ENCODE results near the gene ABCA2. TPM values are rescaled to one million over a fixed set of nuclear protein-coding genes. Genes with fewer than 3 reads are reported as not detected.
"Not testable (repeated sequence)": the region's sequence is repeated elsewhere in the genome, so short reads cannot be mapped to it uniquely, and the experiment has no call there.

The ABCA2 gene
- total RNA-seq, 1 experiment from 2014 or later: 10.9 TPM

DNA sequence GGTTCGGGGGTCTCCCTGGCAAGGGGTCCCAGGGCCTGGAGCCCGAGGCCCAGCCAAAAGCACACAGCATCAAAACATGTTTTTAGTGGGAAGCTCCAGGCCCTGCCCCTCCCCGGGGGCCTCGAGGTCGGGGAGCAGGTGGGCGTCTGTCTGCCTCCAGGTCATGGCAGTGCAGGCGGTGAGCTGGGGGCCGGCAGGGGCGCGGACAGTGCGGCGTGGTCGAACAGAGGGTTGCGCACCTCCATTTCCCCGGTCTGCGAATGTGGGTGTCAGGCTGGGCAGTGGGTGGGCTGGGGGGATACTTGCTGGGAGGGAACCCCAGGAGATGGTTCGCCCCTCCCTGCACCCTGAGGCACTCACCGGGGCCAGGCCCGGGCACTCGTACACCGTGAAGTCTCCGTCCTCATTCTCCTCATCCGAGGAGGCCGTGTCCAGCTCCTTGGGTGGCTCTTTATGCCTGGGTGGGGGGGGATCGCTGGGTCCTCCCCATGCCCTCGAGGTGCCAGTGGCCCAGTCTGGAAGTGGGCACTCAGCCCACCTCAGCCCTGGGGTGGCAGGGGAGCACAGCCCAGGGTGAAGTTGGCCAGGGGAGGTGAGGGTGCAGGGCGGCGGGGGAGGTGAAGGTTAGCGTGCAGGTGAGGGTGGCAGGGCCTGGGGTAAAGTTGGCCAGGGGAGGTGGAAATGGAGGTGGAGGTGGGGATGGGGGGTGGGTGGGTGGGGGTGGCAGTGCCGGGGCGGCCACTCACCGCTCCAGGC is 11.8 kb upstream of the ABCA2 start:
- Histone ChIP-seq H3K4me3 (no peak overlapping the region), H3K27me3 (no peaks in the 10 kb centered on the region), H3K9me3 (no peaks in the 10 kb centered on the region), H3K36me3 (peaks cover 18% of the 10 kb centered on the region)
- DNase-seq: no peak

DNA sequence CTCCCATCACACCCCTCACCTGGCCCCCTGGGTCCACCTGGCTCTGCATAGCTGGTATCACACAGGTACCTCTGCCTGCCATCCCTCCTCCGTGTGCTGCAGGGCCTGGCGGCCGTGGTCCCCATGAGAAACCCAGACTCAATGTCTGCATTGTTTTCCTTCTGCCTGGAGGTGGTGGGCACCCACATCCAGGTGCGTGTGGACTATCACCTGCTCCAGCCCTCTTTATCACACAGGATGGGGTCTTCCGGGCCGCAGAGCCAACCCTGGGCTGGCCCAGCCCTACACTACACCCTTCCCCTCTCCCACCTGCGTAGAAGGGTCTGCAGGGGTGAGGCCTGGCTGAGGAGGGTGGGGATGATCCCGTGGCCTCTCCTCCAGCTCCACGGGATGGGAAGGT is 10.9 kb upstream of the ABCA2 start:
- Histone ChIP-seq H3K9me3 (no peaks in the 10 kb centered on the region), H3K27me3 (no peaks in the 10 kb centered on the region), H3K36me3 (peaks cover 18% of the 10 kb centered on the region), H3K4me3 (no peak overlapping the region)
- no peak for DNase-seq

DNA sequence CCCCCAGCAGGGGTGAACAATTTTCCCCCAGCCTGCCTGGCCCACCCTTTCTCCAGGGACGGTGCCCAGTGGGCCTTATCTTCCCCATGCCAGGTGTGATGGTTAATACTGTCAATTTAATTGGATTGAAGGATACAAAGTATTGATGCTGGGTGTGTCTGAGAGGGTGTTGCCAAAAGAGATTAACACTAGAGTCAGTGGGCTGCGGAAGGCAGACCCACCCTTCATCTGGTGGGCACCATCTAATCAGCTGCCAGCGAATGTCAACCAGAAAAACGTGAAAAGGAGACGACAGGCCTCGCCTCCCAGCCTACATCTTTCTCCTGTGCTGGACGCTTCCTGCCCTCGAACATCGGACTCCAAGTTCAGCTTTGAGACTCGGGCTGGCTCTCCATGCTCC is 9.4 kb upstream of the ABCA2 start:
- Histone ChIP-seq H3K4me3 (no peak overlapping the region), H3K27me3 (no peaks in the 10 kb centered on the region), H3K9me3 (no peaks in the 10 kb centered on the region), H3K36me3 (peaks cover 15% of the 10 kb centered on the region)
- DNase-seq: no peak

DNA sequence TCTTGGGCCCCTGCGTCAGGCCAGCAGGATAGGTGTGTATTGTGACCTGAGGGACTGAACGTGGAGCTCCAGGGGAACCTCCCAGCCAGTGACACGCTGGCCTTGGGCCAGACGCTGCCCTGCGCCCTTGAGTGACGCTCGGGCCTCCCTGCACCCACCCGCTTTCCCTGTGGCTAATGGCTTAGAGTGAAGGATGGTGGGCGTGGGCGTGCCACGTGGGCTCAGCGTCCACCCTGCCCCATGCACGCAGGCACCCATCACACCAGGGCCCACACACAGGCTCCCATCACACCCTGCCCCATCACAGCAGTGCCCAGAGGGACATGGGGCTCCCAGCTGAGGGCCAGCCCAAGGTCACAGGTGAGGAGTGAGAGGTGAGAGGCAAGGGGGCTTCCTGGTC is 9.0 kb upstream of the ABCA2 start:
- Histone ChIP-seq H3K9me3 (no peaks in the 10 kb centered on the region), H3K36me3 (peaks cover 15% of the 10 kb centered on the region)
- DNase-seq: no peak

DNA sequence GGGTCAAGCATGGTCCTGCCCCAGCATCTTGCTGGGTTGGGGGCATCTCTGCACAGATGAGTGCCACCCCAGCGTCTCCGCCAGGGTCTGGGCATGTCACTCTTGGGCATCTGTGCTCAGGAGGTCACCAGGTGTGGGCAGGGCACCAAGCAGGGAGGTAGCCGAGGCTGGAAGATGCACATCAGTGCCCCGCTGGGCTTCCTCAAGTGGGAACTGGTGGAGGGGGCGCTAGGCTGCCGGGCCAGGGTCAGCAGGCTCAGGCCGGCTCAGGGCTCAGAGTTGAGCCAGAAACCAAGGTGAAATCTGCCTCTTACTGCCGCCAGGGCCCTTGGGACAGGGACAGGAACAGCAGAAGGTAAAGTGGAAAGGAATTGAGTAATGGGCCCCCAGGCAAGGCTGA is 7.9 kb upstream of the ABCA2 start:
- H3K27me3 ChIP-seq: no peaks in the 10 kb centered on the region
- H3K36me3 ChIP-seq: peaks cover 15% of the 10 kb centered on the region; the same call in 1 of the 2 replicates
- H3K9me3 ChIP-seq: no peaks in the 10 kb centered on the region
- no peak for DNase-seq
- H3K4me3 ChIP-seq: no peak overlapping the region

More for the DNA sequence above, 9.0 kb upstream of the ABCA2 start:
- Histone ChIP-seq H3K27me3 (no peaks in the 10 kb centered on the region), H3K4me3 (no peak overlapping the region)

DNA sequence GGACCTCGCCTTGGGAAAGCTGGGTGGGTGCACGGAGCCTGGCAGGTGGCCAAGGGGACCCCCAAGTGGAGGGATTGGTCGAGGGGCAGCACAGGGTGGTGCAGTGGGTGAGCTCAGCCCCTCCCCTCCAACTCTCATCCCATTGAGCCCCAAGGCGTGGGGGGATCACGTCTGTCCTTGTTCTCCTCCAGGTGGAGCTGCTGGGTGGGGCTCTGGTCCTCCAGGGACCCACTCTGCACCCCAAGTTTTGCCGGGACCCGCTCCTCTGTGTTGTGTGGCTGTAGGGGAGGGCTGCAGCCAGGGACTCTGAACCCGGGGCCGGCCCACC is 7.4 kb upstream of the ABCA2 start:
- Histone ChIP-seq H3K4me3 (no peak overlapping the region), H3K9me3 (no peaks in the 10 kb centered on the region), H3K27me3 (no peaks in the 10 kb centered on the region), H3K36me3 (peaks cover 10% of the 10 kb centered on the region; the same call in 1 of the 2 replicates)
- no peak for DNase-seq

DNA sequence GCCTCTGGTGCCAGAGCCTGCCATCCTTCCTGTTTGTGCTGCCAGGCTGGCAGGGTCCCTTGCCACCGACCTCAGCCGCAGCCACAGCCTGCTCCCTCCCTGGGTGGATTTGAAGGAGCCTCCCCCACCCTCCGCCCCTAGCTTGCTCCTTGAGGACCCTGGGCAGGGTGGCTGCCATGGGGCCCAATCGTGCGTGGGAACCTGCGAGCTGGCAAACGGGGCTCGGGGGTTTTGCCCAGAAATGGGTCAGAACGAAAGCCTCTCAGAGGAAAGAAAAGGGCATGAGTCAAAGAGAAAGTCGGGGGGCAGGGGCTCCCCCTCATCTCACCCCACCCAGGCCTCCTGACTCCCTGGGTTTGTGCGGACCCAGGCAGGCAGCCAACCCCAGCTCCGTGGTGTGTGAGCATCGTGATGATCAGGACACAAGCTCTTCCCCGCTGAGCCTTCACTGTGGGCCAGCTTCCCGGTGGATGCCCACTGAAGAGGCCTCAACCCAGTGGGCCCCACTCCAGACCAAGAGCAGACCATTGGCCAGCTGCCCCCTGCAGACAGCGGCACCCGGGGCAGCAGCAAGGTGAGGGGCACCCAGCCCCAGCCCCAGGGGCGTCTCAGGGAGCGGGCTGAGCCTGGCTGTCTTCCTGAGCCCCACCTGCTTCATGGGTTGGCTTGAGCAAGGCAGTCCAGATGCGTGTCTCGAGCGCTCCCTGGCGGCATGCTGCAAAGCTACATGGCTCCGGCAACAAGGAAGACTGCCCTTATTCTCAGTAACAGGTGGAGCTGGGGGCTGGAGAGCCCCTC is 6.9 kb upstream of the ABCA2 start:
- peak; percentile 74 for DNase-seq
- Histone ChIP-seq H3K4me3 (no peak overlapping the region), H3K27me3 (no peaks in the 10 kb centered on the region), H3K36me3 (peaks cover 10% of the 10 kb centered on the region; the same call in 1 of the 2 replicates), H3K9me3 (no peaks in the 10 kb centered on the region)

DNA sequence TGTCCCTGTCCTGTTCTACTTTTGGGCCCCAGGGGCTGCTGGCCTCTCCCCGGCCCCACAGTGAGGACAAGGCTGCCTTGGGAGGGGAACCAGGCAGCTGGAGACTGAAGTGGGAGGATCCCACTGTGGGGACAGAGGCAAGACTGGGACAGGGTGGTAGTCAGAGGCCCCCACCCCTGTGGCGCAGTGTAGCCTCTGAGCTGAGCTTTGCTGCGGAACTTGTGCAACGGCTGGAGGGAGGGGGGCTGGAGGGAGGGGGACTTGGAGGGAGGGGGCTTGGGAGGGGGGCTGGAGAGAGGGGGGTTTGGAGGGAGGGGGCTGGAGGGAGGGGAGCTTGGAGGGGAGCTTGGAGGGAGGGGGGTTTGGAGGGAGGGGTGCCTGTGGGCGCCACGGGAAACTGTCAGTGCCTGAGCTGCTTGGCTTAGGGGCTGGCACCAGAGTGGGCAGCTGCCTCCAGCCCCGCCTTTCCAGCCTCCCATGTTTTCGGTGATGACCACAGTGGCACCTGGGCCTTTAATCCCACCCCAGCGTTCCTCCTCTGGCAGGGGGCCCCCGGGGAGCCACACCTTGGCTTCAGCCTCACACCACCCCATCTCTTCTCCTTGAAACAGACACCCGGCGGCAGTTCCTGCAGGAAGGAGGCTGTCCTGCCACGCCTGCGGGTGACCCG is 6.1 kb upstream of the ABCA2 start:
- Histone ChIP-seq H3K36me3 (peaks cover 6% of the 10 kb centered on the region; the same call in 1 of the 2 replicates), H3K9me3 (no peaks in the 10 kb centered on the region), H3K4me3 (no peak overlapping the region), H3K27me3 (no peaks in the 10 kb centered on the region)
- DNase-seq: no peak

DNA sequence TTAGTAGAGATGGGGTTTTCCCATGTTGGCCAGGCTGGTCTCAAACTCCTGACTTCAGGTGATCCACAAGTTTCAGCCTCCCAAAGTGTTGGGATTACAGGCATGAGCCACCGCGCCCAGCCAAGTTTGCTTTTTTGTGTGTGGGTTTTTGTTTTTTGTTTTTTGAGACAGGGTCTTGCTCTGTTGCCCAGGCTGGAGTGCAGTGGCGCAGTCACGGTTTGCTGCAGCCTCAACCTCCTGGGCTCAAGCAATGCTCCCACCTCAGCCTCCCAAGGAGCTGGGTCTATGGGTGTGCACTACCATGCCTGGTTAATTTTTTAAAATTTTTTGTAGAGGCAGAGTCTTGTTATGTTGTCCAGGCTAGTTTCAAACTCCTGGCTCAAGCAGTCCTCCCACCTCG is 5.4 kb upstream of the ABCA2 start:
- DNase-seq, H3K36me3 ChIP-seq, H3K27me3 ChIP-seq, H3K4me3 ChIP-seq, H3K9me3 ChIP-seq: not testable (repeated sequence)

DNA sequence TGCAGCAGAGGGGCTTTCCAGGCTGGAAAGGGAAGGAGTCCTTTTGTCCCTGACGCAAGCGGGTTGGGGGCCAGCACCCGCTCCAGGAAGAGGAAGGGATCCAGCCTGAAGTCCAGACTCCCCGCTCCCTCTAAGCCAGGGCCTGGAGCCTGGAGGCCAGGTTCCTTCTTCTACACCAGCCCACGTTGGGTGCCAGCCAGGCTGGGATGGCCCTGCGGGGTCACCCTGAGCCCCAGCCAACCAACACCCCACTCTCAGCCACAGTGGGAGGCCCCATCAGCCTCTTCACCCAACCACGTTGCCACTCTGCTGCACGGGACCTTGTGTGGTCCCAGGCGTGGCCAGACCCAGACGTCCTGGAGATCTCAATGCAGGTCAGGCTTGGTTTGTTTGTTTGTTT is 4.8 kb upstream of the ABCA2 start:
- Histone ChIP-seq H3K36me3 (no peaks in the 10 kb centered on the region), H3K9me3 (no peaks in the 10 kb centered on the region), H3K27me3 (no peaks in the 10 kb centered on the region), H3K4me3 (no peak overlapping the region)
- no peak for DNase-seq

DNA sequence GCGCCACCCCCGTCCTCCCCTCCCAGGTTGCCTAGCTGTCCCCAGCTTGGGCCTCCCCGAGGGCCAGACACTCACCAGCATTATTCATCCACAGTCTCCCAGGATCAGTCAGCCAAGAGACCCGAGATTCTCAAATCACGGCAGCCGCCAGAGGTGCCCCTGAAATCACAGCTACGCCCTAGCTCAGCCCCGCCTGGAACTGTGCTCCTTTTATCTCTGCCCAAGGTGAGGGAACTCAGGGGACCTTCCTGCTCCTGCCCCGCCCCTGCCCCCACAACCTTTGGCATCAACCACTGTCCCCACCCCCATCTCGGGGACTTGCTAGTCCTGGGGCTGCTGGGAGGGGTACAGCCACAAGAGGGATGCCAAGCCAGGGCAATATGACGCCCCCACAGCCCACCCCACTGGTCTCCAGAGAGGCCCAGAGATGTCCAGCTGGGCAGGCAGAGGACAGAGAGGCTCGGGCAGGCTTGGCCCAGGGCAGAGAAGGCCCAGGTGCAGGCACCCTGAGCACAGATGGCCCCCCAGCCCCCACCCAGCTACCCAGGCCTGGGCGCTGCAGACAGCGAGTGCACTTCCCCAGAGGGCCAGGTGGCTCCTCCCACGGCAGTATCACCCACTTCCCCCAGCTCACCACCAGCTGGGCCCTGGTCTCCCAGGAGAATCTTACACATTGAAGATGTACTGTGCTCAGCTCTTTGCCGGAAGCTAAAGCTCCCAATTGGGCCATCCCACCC is 4.0 kb upstream of the ABCA2 start, which contains the start of gene FUT7:
Gene FUT7 (minus strand): TSS at position 185 of the 737 bp plus-strand sequence. CDS start 97 bp downstream, at position 88.
- H3K27me3 ChIP-seq: no peaks in the 10 kb centered on the region
- H3K4me3 ChIP-seq: no peak within 1 kb of the TSS
- no peak for DNase-seq
- H3K9me3 ChIP-seq: no peaks in the 10 kb centered on the region
- no peaks in the 10 kb centered on the region for H3K36me3 ChIP-seq

DNA sequence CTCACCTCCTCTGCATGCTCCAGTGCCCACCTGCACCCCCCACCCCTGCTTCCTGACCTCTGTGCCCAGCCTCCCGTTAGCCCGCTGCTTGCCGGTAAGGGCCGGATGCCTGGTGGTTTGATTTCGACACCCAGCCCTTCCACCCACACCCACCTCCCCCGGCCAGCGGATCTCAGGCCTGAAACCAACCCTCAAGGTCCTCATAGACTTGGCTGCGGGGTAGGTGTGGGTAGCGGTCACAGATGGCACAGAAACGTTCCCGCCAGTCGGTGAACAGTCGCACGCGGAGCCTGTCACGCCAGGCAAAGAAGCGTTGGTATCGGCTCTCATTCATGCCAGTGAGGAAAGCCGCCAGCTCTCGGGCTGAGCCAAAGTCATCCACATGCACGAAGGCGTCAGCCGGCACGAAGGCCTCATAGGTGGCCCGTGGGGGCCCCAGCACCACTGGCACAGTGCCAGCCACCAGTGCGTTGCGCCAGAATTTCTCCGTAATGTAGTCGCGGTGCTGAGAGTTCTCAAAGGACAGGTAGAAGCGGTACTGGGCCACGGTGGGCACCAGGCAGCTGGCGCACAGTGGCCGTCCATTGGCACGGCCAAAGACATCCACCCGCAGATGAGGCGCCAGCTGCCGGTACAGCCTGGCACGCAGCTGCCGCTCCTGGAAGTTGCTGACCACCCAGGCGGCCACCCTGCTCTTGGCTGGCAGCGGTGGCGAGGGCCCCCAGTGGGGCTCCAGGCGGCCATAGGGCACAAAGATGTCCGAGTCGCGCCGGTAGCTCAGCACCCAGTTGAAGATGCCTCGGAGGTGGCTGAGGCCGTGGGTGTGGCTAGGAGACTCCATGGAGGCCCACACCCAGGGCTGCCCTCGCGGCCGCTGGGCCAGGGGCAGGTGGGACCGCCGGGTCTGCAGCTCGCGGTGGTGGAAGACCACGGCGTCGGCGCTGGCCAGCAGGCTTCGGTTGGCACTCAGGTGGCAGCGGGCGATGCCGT is 2.8 kb upstream of the ABCA2 start:
- Histone ChIP-seq H3K36me3 (no peaks in the 10 kb centered on the region), H3K4me3 (no peak overlapping the region), H3K9me3 (no peaks in the 10 kb centered on the region), H3K27me3 (no peaks in the 10 kb centered on the region)
- DNase-seq: no peak

DNA sequence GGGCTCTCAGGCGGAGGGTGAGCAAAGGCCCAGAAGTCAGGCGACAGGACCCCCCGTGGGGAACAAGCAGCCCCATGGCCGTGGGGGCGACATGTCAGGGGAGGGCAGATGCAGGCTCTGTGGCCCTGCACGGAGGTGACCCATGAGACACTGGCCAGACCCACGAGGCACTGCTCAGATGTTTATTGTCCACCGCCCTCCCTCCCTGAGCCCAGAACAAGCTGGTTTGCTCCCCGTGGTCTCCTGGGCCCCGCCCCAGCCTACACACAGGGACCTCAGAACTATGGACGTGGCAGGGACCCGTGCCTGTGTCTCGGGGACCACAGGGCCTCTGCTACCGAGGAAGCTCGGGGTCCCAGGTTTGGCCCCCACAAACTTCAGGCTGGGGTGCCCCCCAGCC is 2.0 kb upstream of the ABCA2 start:
- Histone ChIP-seq H3K36me3 (no peaks in the 10 kb centered on the region), H3K9me3 (no peaks in the 10 kb centered on the region)
- no peak for DNase-seq

DNA sequence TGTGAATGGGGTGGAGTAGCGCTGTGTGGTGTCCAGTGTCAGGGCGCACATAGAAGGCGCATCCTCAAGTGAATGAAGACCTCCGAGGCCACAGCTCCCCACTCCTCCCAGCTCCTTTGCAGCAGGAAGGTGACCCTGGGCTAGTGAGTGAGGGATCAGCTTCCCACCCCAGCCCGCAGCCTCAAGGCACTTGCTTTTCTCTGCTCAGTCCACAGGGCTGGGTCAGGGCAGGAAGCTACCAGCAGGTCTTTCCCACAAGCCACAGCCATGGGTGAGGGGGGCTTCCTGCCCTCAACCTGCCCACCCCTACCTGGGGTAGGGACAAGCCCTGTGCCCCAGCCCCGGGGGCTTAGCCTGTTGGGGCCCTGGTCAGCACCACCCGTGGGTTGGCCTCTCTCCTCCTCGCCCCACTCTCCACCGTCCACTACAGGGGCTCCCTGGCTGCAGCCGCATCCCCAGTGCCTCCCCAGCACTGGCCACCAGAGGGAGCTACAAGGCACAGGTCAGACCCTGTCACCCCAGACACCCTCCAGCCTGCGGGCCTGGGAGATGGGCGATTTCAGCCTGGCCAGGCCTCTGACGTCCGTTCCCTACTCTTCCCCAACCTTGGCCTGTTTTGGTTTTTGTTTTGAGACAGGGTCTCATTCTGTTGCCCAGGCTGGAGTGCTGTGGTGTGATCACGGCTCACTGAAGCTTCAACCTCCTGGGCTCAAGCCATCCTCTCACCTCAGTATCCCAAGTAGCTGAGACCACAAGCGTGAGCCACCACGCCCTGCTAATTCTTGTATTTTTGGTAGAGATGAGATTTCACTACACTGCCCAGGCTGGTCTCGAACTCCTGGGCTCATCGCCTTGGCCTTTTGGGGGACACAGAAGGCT is 1.3 kb upstream of the ABCA2 start:
- Histone ChIP-seq H3K27me3 (no peaks in the 10 kb centered on the region), H3K4me3 (peak overlapping the region; percentile 49; the same call in 1 of the 2 replicates), H3K36me3 (no peaks in the 10 kb centered on the region), H3K9me3 (no peaks in the 10 kb centered on the region)
- peak; percentile 74 for DNase-seq

More for the DNA sequence above, 2.0 kb upstream of the ABCA2 start:
- Histone ChIP-seq H3K27me3 (no peaks in the 10 kb centered on the region), H3K4me3 (no peak overlapping the region)

All from MG63 (cell line).